SK-N-SH (cell line): ENCODE data around the gene EIF5B. TPM values are rescaled to one million over a fixed set of nuclear protein-coding genes. Genes with fewer than 3 reads are reported as not detected.

Experiments used
- CTCF ChIA-PET: fragments of 300-600, 350-600 bp; formaldehyde crosslinking; extraction: SDS; loops from one replicate; lab custom pipeline; 2021; lab: Yijun Ruan, JAX
- POLR2A ChIA-PET: fragments of 350-600 bp; sonication (Branson Sonifier 250); formaldehyde crosslinking; extraction: SDS; loops from one replicate; lab custom pipeline; 2020; ENCODE audit warnings: antibody characterized with exemption, inconsistent platforms; lab: Yijun Ruan, JAX
- DNase-seq: peaks from one replicate; pipeline ENCODE4 v3.0.0; 2012
- H2AFZ ChIP-seq: fragments of 200-600 bp; sonication (generic); 2 replicates; pipeline ENCODE4 v1.8.1; 2016; ENCODE audit warnings: antibody characterized with exemption, mild to moderate bottlenecking, low read depth
- H3F3A ChIP-seq: fragments of 200-600 bp; sonication (generic); replicated peaks from 2 replicates; pipeline ENCODE3; 2016; ENCODE audit warnings: antibody characterized with exemption, mild to moderate bottlenecking; ENCODE audit not compliant: insufficient read depth
- H3K27ac ChIP-seq, 2 experiments: fragments of 200-500 bp in 1 of 2; fragments of 200-600 bp in 1 of 2; sonication (Bioruptor generic) in 1 of 2; sonication (generic), shearing (Covaris generic) in 1 of 2; 2 replicates each; pipeline versions ENCODE4 v1.5.1 to v1.6.1; 2014 to 2016; ENCODE audit warnings: low read depth in 2 of 2, inconsistent platforms in 1 of 2, low read length in 1 of 2, mild to moderate bottlenecking in 1 of 2, mixed read lengths in 1 of 2
- H3K27me3 ChIP-seq: fragments of 200-600 bp; sonication (generic), shearing (Covaris generic); 2 replicates; pipeline ENCODE4 v1.6.1; 2016; ENCODE audit warnings: mixed run types; ENCODE audit not compliant: insufficient read depth
- H3K36me3 ChIP-seq, 2 experiments: fragments of 200-500 bp in 1 of 2; fragments of 200-600 bp in 1 of 2; sonication (Bioruptor generic) in 1 of 2; sonication (generic) in 1 of 2; replicated peaks in 1 of 2; 2 replicates each; pipeline versions ENCODE3 to v1.5.1; 2014 to 2016; ENCODE audit warnings: low read length in 1 of 2, mild to moderate bottlenecking in 1 of 2; ENCODE audit not compliant: insufficient read depth in 2 of 2, control insufficient read depth in 1 of 2
- H3K4me1 ChIP-seq, 2 experiments: fragments of 200-500 bp in 1 of 2; fragments of 200-600 bp in 1 of 2; sonication (Bioruptor generic) in 1 of 2; sonication (generic), shearing (Covaris generic) in 1 of 2; 2 replicates each; pipeline versions ENCODE4 v1.5.1 to v1.6.1; 2014 to 2016; ENCODE audit warnings: low read depth in 1 of 2, low read length in 1 of 2, mixed run types in 1 of 2; ENCODE audit not compliant: insufficient read depth in 2 of 2, control insufficient read depth in 1 of 2
- H3K4me2 ChIP-seq: fragments of 200-600 bp; sonication (generic), shearing (Covaris generic); 2 replicates; pipeline ENCODE4 v1.6.1; 2017; ENCODE audit warnings: mixed run types
- H3K4me3 ChIP-seq, 2 experiments: fragments of 200-500 bp in 1 of 2; fragments of 200-600 bp in 1 of 2; sonication (Bioruptor generic) in 1 of 2; sonication (generic), shearing (Covaris generic) in 1 of 2; 2 replicates each; pipeline versions ENCODE4 v1.5.1 to v1.8.1; 2014 to 2016; ENCODE audit warnings: low read depth in 2 of 2, inconsistent platforms in 1 of 2, low read length in 1 of 2, mild to moderate bottlenecking in 1 of 2, mixed read lengths in 1 of 2, moderate library complexity in 1 of 2
- H3K79me2 ChIP-seq: fragments of 200-600 bp; sonication (generic); 2 replicates; pipeline ENCODE4 v1.8.1; 2017; ENCODE audit warnings: mild to moderate bottlenecking; ENCODE audit not compliant: insufficient read depth
- H3K9ac ChIP-seq: fragments of 200-600 bp; sonication (generic); 2 replicates; pipeline ENCODE4 v1.6.1; 2017; ENCODE audit warnings: mixed run types
- H3K9me2 ChIP-seq: fragments of 200-600 bp; sonication (generic); 2 replicates; pipeline ENCODE4 v1.6.1; 2017; ENCODE audit warnings: mixed run types
- H3K9me3 ChIP-seq: fragments of 200-600 bp; sonication (generic); 2 replicates; pipeline ENCODE4 v1.6.1; 2017; ENCODE audit warnings: mixed run types, mild to moderate bottlenecking, moderate library complexity
- H4K20me1 ChIP-seq: fragments of 200-600 bp; sonication (generic); 2 replicates; pipeline ENCODE4 v1.6.1; 2017; ENCODE audit warnings: mild to moderate bottlenecking, mixed run types; ENCODE audit not compliant: insufficient read depth
- CHD2 ChIP-seq: fragments of 150-350 bp; IDR thresholded peaks from 2 replicates; pipeline ENCODE4 v1.6.1; 2018; ENCODE audit warnings: low read length; ENCODE audit not compliant: partially characterized antibody
- EP300 ChIP-seq, 2 experiments: IDR thresholded peaks; 2 replicates each; pipeline versions ENCODE4 v1.4.0 to v1.6.1; 2012; ENCODE audit warnings: borderline replicate concordance in 1 of 2, low read depth in 1 of 2, low read length in 1 of 2
- FOSL2 ChIP-seq: IDR thresholded peaks from 2 replicates; pipeline ENCODE4 v1.4.0; 2012; ENCODE audit warnings: low read depth, mild to moderate bottlenecking, moderate library complexity, borderline replicate concordance
- GABPA ChIP-seq: IDR thresholded peaks from 2 replicates; pipeline ENCODE4 v1.4.0; 2012; ENCODE audit warnings: low read depth, mild to moderate bottlenecking
- MEF2A ChIP-seq: IDR thresholded peaks from 2 replicates; pipeline ENCODE4 v1.4.0; 2012; ENCODE audit warnings: low read depth, borderline replicate concordance
- NFIC ChIP-seq: IDR thresholded peaks from 2 replicates; pipeline ENCODE4 v1.4.0; 2012; ENCODE audit warnings: borderline replicate concordance
- PBX3 ChIP-seq: IDR thresholded peaks from 2 replicates; pipeline ENCODE4; 2012
- TEAD4 ChIP-seq: IDR thresholded peaks from 2 replicates; pipeline ENCODE4 v1.4.0; 2012; ENCODE audit warnings: mild to moderate bottlenecking, borderline replicate concordance; ENCODE audit not compliant: insufficient read depth
- YY1 ChIP-seq: IDR thresholded peaks from 2 replicates; pipeline ENCODE4 v1.4.0; 2012; ENCODE audit warnings: low read depth, mild to moderate bottlenecking
- WGBS: methylation state at CpG from one replicate; pipeline ENCODE4 v1.1.6; 2017; ENCODE audit warnings: low lambda C conversion rate; 5-methylcytosine and 5-hydroxymethylcytosine counted together
- polyA plus RNA-seq, 3 experiments: library from polyadenylated mRNA; depleted of rRNA; stranded (reverse); fragments of >200 nt; gene quantifications; 2 replicates each; pipeline ENCODE4 v1.2.3, GENCODE V29; 2012

The EIF5B gene
- polyA plus RNA-seq, 1 of the 3 experiments (the other 2 are of a cell fraction) = 9.8 TPM

- H3F3A ChIP-seq = peaks cover 5% of the 10 kb centered on the region
- WGBS = 69% methylated on average over 2 of the region's 2 CpGs
- POLR2A ChIA-PET = no interaction called here
- TF ChIP-seq EP300 (IDR thresholded peaks at IDR 0.05; ENCODE audit: borderline replicate concordance in 1 of 2, low read depth in 1 of 2, low read length in 1 of 2) (no peak), NFIC (peak; percentile 37; the same call in 1 of the 2 replicates), FOSL2 (no peak), PBX3 (no peak), TEAD4 (no peak), YY1 (no peak), MEF2A (no peak), CHD2 (no peak)
- H3K79me2 ChIP-seq = peaks cover 19% of the 10 kb centered on the region; the same call in 1 of the 2 replicates
- CTCF ChIA-PET = no interaction called here
- no peaks in the 10 kb centered on the region for H3K9me3 ChIP-seq
- H3K27ac ChIP-seq = peak overlapping the region in 1 of 2 experiments; percentile 37; a peak in 1 of 4 replicates
- H3K36me3 ChIP-seq = peaks cover 55 to 73% of the 10 kb centered on the region in 2 experiments
- H3K4me2 ChIP-seq = no peak overlapping the region
- no peaks in the 10 kb centered on the region for H3K9me2 ChIP-seq
- no peaks in the 10 kb centered on the region for H4K20me1 ChIP-seq
- no peaks in the 10 kb centered on the region for H3K27me3 ChIP-seq
- H2AFZ ChIP-seq = no peak overlapping the region
- H3K4me3 ChIP-seq = no peak overlapping the region
- no peak for DNase-seq
- H3K9ac ChIP-seq = no peak overlapping the region
- H3K4me1 ChIP-seq = peaks cover 0 to 14% of the 10 kb centered on the region in 2 experiments; a peak in 1 of 4 replicates
Observed at GRCh38 chr2:99425022-99425421, 87.8 kb downstream of the EIF5B start.

DNA sequence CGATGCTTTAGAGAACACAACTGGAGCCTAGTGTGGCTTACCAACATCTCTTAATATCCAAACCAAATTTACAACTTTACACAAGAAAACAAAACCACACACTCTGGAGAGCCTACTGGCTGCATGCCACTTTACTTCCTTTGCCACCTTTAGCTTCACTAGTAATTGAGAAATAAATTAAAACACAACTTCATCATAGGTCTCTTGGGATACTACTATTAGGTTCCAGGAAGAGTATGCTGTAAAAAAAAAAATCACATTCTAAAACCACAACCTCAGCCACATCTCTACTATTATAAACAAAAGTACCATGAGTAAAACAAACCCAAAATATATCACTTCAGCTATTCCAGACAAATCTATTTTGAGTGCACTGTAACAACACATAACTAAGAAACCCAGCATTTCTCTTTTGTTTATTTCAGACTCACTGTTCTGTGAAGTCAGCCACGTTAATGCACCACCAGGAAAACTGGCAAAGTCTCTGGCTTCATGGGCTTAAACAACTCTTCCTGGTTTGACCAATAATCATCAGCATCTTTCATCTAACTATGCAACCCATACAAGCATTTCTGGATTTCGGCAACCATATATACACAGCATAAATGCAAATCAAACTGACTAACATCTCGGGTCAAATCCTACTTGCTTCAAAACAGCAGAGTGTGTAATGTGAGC, 93.6 kb downstream of the EIF5B start:
- 92% methylated on average over 4 of the region's 4 CpGs for WGBS

DNA sequence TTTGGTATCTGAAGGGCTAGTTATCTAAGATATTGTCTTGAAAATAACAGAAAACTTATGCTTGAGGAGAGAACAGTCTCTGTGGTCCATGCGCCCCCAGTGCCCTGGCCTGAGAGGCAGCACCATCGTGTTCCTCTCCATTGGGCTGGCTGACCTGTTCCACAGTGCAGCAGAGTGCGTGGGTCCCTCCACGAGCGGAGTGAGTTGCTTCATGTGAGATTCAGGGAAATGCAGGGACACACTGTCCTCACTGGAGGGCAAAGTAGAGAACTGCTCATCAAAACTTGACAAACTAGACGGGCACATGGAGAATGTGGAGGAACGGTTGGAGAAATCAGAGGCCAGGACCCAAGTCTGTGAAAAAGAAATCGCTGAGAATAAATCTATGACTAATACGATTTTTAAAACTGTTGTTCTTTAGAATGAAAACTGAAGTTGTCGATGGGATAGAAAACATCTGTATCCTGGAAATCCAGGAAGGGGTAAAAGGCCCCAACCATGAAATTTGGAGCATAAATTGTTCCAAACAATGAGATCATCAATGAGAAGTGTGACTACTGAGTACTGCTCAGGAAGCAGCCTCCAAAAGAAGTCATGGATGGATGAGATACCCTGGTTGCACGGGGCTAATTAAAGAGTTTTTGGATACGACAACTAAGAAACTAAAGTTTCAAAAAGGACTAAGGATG, 94.5 kb downstream of the EIF5B start:
- no peak overlapping the region for H3K4me2 ChIP-seq
- no peaks in the 10 kb centered on the region for H3F3A ChIP-seq
- H3K9ac ChIP-seq = no peak overlapping the region
- no peaks in the 10 kb centered on the region for H3K27me3 ChIP-seq
- H2AFZ ChIP-seq = no peak overlapping the region
- POLR2A ChIA-PET = no interaction called here
- no peak overlapping the region for H3K4me3 ChIP-seq
- CTCF ChIA-PET = no interaction called here
- H4K20me1 ChIP-seq = no peaks in the 10 kb centered on the region
- TF ChIP-seq GABPA = no peak
- H3K79me2 ChIP-seq = peaks cover 17% of the 10 kb centered on the region; the same call in 1 of the 2 replicates
- no peaks in the 10 kb centered on the region for H3K9me3 ChIP-seq
- no peaks in the 10 kb centered on the region for H3K9me2 ChIP-seq
- H3K27ac ChIP-seq = no peak overlapping the region
- no peaks in the 10 kb centered on the region for H3K4me1 ChIP-seq
- H3K36me3 ChIP-seq = peaks cover 58 to 75% of the 10 kb centered on the region in 2 experiments
- no peak for DNase-seq
- 93% methylated on average over 12 of the region's 12 CpGs for WGBS

More for the DNA sequence above, 93.6 kb downstream of the EIF5B start:
- DNase-seq = no peak
- TF ChIP-seq YY1 = no peak
- TF ChIP-seq, all 33 proteins: peak for 0
- Histone ChIP-seq H3K79me2 (peaks cover 12% of the 10 kb centered on the region; the same call in 1 of the 2 replicates), H3K9me3 (no peaks in the 10 kb centered on the region), H4K20me1 (no peaks in the 10 kb centered on the region), H3K27ac (no peak overlapping the region; a peak in 1 of 4 replicates), H3K9ac (no peak overlapping the region), H3F3A (no peaks in the 10 kb centered on the region), H3K4me3 (no peak overlapping the region), H3K4me2 (no peak overlapping the region), H3K9me2 (no peaks in the 10 kb centered on the region), H3K27me3 (no peaks in the 10 kb centered on the region), H3K4me1 (no peaks in the 10 kb centered on the region), H2AFZ (no peak overlapping the region), H3K36me3 (peaks cover 58 to 69% of the 10 kb centered on the region in 2 experiments)
- ChIA-PET CTCF (interaction anchor here (0.6 to 1.6 kb wide), 3 partner anchors 20 to 94 kb away, joined by 3 to 4 read pairs (median 4); partner anchors contain the start of gene EIF5B), POLR2A (no interaction called here)
